Subcutaneous adipose tissue (tissue), 4 donors: ENCODE data around the gene CRELD2. TPM values are rescaled to one million over a fixed set of nuclear protein-coding genes. Genes with fewer than 3 reads are reported as not detected.

Experiments used
- total RNA-seq, 4 donors: library from RNA; depleted of rRNA; stranded (reverse); fragments of >200 nt; gene quantifications; one replicate each; pipeline ENCODE4 v1.1.0, GENCODE V29; 2016
- TF ChIP-seq, protein P1 (sequence below): fragments of 450-650 bp; IDR thresholded peaks from one replicate; pipeline ENCODE4 v1.5.1; 2016; ENCODE audit warnings: low read depth, mild to moderate bottlenecking, control low read depth, antibody characterized with exemption, moderate library complexity

CRELD2 gene
- total RNA-seq, 4 donors from 2014 or later: 24.0 to 40.9 (median 31.9) TPM

- TF ChIP-seq, protein P1, sequence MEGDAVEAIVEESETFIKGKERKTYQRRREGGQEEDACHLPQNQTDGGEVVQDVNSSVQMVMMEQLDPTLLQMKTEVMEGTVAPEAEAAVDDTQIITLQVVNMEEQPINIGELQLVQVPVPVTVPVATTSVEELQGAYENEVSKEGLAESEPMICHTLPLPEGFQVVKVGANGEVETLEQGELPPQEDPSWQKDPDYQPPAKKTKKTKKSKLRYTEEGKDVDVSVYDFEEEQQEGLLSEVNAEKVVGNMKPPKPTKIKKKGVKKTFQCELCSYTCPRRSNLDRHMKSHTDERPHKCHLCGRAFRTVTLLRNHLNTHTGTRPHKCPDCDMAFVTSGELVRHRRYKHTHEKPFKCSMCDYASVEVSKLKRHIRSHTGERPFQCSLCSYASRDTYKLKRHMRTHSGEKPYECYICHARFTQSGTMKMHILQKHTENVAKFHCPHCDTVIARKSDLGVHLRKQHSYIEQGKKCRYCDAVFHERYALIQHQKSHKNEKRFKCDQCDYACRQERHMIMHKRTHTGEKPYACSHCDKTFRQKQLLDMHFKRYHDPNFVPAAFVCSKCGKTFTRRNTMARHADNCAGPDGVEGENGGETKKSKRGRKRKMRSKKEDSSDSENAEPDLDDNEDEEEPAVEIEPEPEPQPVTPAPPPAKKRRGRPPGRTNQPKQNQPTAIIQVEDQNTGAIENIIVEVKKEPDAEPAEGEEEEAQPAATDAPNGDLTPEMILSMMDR: no peak
These were observed 4.2 kb upstream of the CRELD2 start for GRCh38 chr22:49914256-49914655.

DNA sequence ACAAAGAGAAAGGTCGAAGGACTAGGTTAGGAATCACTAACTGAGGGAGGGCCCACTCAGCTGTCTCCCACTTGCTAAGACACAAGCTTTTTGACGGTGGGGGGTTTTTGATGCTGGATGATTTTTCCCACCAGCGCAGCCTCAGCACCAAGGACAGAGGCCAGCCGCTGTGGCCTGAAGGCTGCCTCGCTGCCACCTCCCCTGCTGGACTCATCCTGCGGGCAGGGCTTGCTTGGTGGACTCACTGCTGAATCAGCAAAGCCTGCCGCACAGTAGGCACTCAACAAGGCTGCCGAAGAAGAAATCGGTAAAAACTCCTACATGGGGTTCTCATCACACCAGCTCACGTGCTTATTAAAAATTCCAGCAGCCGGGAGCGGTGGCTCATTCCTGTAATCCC is 2.8 kb upstream of the CRELD2 start:
- TF ChIP-seq, protein P1: no peak

GRCh38 chr22:49916831-49917230 is 1.6 kb upstream of the CRELD2 start:
- TF ChIP-seq, protein P1: no peak

DNA sequence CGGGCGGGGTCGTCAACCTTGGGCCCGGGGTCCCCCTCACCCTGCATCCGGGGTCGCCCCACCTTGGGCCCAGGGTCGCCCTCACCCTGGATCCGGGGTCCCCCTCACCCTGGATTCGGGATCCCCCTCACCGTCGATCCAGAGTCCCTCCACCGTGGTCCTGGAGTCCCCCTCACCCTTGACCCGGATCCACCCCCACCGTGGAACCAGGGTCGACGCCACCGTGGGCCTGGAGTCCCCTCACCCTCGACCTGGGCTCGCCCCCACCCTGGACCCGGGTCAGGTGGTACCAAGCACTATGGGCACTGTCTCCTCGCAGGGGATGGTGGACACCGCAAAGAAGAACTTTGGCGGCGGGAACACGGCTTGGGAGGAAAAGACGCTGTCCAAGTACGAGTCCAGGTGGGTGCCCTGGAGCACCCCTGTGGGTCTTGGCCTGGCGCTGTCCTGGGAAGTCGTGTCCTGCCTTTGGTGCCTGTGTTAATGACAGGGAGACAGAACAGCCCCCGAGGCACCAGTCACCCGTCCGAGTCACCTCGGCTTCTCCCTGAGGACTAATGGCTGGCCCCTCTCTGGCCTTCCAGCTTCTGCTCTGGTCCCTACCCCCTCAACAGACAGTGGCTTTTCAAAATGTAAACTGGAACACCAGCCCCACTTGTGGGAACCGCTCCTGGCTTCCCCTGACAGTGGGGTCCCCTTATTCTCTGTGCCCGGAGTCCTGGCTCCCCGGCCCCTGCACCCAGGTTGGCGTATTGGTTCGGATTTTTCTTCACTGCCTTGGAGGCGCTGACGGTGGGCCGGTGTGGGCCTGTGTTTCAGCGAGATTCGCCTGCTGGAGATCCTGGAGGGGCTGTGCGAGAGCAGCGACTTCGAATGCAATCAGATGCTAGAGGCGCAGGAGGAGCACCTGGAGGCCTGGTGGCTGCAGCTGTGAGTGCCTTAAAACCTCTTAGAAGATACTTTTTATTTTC is 762 bp downstream of the CRELD2 start:
- TF ChIP-seq, protein P1: no peak

DNA sequence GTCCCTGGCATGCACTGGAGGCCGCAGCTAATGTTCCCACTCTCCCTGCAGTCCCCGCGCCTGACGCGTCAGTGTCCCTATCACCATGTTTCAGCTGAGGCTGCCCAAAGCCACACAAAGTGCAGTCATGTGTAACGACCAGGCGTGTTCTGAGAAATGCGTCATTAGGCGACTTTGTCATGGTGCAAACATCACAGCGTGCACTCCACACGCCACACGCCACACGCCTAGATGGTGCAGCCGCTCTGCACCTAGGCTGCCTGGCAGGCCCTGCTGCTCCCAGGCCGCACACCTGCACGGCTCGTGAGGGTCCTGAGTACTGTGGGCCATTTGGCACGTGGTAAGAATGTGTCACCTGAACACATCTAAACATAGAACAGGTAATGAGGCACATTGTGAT is 2.4 kb downstream of the CRELD2 start:
- TF ChIP-seq, protein P1: no peak

GRCh38 chr22:49921508-49922278 is 3.3 kb downstream of the CRELD2 start:
- TF ChIP-seq, protein P1: no peak

- TF ChIP-seq, protein P1: no peak
These were observed 4.0 kb downstream of the CRELD2 start for GRCh38 chr22:49922484-49922883.
